ENCODE data around the gene PRKCE.
A peak's percentile ranks its signal among the peaks of the same experiment; 100 is the strongest.

The PRKCE gene

GRCh38 chr2:45623098-45623497 lies 28.4 kb upstream of the PRKCE start:
- no peak overlapping the region for H3K4me3 Mint-ChIP-seq
- no peaks in the 10 kb centered on the region for H3K9me3 Mint-ChIP-seq
- H3K36me3 Mint-ChIP-seq, result no peaks in the 10 kb centered on the region
- DNase-seq (ENCODE audit: low spot score in 2 of 2) (no peak), ATAC-seq (no peak)
- H3K4me1 Mint-ChIP-seq, result no peaks in the 10 kb centered on the region
- no peak overlapping the region for H3K27ac Mint-ChIP-seq

DNA sequence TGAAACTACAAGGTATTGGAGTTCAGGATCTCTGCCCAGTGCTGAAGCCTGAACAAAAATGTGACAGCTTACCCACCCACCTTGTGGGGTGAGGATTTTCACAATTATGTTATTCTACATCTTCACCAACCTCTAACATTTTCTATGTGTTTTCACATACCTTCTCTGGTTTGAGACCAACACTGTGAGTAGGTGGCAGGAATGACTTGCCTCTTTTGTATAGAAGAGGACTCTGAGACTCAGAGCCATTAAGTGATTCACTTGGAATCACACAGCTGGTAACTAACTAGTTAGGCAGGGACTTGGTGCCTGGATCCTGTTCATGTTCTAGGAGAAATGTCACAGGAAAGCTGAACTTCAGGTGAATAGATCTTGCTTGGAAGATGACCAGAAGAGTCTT lies 25.7 kb upstream of the PRKCE start:
- peak; percentile 64 for ATAC-seq
- no peak for DNase-seq (ENCODE audit: low spot score in 2 of 2)
- H3K4me3 Mint-ChIP-seq, result no peak overlapping the region
- H3K36me3 Mint-ChIP-seq, result no peaks in the 10 kb centered on the region
- H3K27ac Mint-ChIP-seq, result no peak overlapping the region
- H3K4me1 Mint-ChIP-seq, result no peaks in the 10 kb centered on the region
- H3K9me3 Mint-ChIP-seq, result no peaks in the 10 kb centered on the region

DNA sequence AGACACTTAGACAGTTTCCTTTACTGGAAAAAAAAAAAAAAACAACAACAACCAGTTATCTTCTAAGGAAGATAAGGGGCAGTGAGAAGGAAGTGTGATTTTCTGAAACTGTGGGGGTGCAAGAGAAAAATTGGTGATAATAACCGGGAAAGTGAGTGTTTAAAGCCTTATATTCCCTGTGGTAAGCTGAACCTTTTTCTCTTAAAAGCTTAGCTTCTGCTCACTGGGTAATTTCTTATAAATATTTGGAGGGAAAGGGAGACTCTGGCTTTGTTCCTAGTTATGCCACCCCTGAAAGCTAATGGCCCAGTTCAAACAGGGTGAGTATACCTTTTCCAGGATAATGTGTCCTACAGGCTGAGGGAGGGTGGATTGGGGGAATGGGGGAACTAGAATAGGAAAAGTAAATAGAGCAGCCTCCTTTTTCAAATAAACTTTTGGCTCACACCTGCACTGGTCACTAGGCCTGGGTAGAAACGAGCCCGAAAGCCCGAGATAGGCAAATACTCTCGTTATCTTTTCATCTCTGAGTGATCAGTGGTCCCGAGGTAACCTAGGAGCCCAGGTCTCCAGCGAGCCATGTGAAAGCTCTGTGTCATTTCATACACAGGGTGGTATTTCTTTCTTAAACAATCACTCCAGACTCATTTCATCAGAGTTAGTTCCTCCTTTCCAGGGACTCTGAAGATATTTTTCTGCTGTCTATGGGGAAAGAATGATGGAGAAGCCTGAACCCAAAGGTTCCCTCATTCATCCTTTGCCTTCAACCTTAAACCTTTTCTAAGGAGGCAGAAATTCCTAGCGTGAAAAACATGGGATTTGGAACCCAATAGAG lies 24.9 kb upstream of the PRKCE start:
- Mint-ChIP-seq H3K4me3 (no peak overlapping the region), H3K27ac (no peak overlapping the region), H3K9me3 (no peaks in the 10 kb centered on the region), H3K36me3 (no peaks in the 10 kb centered on the region), H3K4me1 (no peaks in the 10 kb centered on the region)
- DNase-seq (ENCODE audit: low spot score in 2 of 2), result no peak
- no peak for ATAC-seq

GRCh38 chr2:45627911-45628310 lies 23.6 kb upstream of the PRKCE start:
- DNase-seq (ENCODE audit: low spot score in 2 of 2) (no peak), ATAC-seq (no peak)
- Mint-ChIP-seq H3K9me3 (no peaks in the 10 kb centered on the region), H3K27ac (no peak overlapping the region), H3K36me3 (no peaks in the 10 kb centered on the region), H3K4me3 (no peak overlapping the region), H3K4me1 (no peaks in the 10 kb centered on the region)

DNA sequence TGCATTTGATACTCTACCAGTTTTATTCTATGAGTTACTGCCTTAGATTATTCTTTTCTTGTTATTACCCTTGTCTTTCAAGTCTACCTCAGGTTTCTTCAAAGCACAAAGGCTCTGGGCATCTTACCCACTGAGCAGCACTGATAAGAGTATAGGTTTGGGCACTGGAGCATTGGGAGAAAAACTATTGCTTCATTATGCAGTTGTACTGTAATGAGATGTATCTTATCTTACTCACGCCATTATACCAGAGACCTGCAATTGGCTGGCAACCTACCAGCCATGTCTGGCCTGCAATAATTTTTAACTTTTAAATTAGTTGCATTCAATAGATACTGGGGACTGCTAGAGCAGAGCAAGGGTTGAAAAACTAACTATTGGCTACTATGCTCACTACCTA lies 21.5 kb upstream of the PRKCE start:
- H3K9me3 Mint-ChIP-seq, result no peaks in the 10 kb centered on the region
- ATAC-seq, result no peak
- no peaks in the 10 kb centered on the region for H3K4me1 Mint-ChIP-seq
- H3K36me3 Mint-ChIP-seq, result no peaks in the 10 kb centered on the region
- H3K27ac Mint-ChIP-seq, result no peak overlapping the region
- H3K4me3 Mint-ChIP-seq, result no peak overlapping the region
- DNase-seq (ENCODE audit: low spot score in 2 of 2), result no peak

GRCh38 chr2:45631319-45631718 lies 20.2 kb upstream of the PRKCE start:
- Mint-ChIP-seq H3K9me3 (no peaks in the 10 kb centered on the region), H3K4me1 (no peaks in the 10 kb centered on the region), H3K27ac (no peak overlapping the region), H3K4me3 (no peak overlapping the region), H3K36me3 (no peaks in the 10 kb centered on the region)
- ATAC-seq (no peak), DNase-seq (ENCODE audit: low spot score in 2 of 2) (no peak)

DNA sequence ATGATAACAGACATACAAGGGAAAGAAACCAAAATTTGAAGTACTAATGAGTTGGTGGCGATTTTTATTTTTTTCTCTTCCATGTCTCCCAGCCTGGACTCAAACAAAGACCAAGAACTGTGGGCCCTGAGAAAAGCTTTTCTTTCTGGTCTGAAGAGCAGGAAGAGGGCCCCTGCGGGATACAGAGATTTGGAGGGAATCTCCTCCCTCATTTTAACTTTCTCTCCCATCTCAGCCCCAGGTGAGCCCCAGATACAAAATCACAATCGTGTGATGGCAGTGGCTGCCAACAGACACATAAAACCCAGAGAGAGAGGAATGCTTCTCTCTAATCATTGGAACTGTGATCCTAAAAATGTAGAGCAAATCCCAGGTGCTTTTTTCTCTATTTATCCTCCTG lies 19.5 kb upstream of the PRKCE start:
- Mint-ChIP-seq H3K27ac (no peak overlapping the region), H3K4me3 (no peak overlapping the region), H3K36me3 (no peaks in the 10 kb centered on the region), H3K9me3 (no peaks in the 10 kb centered on the region), H3K4me1 (no peaks in the 10 kb centered on the region)
- no peak for ATAC-seq
- no peak for DNase-seq (ENCODE audit: low spot score in 2 of 2)

- Mint-ChIP-seq H3K36me3 (no peaks in the 10 kb centered on the region), H3K27ac (no peak overlapping the region), H3K9me3 (no peaks in the 10 kb centered on the region), H3K4me3 (no peak overlapping the region), H3K4me1 (peaks cover 8% of the 10 kb centered on the region)
- ATAC-seq, result no peak
- DNase-seq (ENCODE audit: low spot score in 2 of 2), result no peak
These were observed 17.3 kb upstream of the PRKCE start for GRCh38 chr2:45634223-45634622.

DNA sequence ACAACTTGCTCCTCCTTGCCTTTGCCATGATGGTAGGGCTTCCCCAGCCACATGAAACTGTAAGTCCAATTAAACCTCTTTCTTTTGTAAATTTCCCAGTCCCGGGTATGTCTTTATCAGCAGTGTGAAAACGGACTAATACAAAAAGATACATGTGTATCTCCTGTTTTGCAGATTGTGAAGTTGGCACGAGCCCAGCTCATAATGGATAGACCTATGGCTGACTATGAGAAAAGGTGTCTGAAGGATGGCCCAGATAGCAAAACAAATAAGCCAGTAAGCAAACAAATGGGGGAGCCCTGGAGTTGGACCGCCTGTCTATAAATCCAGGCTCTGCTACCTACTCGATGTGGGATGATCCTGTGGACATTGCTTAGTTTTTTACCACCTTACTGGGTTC lies 15.5 kb upstream of the PRKCE start:
- Mint-ChIP-seq H3K27ac (no peak overlapping the region), H3K9me3 (no peaks in the 10 kb centered on the region), H3K4me1 (peaks cover 8% of the 10 kb centered on the region), H3K4me3 (no peak overlapping the region), H3K36me3 (no peaks in the 10 kb centered on the region)
- ATAC-seq (no peak), DNase-seq (ENCODE audit: low spot score in 2 of 2) (no peak)

DNA sequence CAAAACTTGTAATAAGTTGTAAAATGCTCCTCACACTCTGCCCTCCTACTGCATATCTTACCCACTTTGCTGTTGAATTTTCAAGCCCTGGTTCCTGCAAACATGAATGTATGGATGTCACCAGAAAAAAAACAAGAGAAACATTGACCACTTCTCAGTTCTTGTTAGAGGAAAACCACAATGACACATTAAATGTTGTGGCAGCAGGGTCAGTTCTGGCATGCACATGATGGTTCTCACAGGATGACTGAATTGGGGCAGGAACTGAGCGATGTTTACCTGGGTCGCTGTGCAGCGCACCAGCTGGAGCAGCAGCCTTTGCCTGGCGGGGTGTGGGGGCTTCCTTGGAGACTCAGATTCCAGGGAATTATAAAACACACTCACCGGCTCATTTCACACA lies 14.0 kb upstream of the PRKCE start:
- no peaks in the 10 kb centered on the region for H3K9me3 Mint-ChIP-seq
- no peaks in the 10 kb centered on the region for H3K36me3 Mint-ChIP-seq
- no peak overlapping the region for H3K27ac Mint-ChIP-seq
- ATAC-seq (peak; percentile 83), DNase-seq (ENCODE audit: low spot score in 2 of 2) (no peak)
- peaks cover 8% of the 10 kb centered on the region for H3K4me1 Mint-ChIP-seq
- H3K4me3 Mint-ChIP-seq, result no peak overlapping the region

DNA sequence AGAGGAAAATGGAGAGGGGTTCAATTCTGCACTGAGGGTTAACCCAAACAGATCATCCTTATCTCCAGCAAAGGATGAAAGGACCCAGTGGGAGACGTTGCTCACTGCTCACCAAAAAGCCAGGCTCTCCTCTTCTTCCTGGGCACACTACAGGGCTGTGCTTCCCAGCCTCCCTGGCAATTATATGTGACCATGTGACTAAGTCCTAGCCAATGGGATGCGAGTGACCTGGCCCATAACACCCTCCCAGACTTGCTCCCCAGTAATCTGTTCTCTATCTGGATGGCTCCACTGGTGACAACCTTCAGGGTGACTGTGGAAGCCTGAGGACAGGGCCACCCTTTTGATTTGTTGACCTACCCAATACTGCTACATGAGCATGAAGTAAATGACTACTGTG lies 10.9 kb upstream of the PRKCE start:
- ATAC-seq (no peak), DNase-seq (ENCODE audit: low spot score in 2 of 2) (no peak)
- H3K4me3 Mint-ChIP-seq, result no peak overlapping the region
- H3K36me3 Mint-ChIP-seq, result no peaks in the 10 kb centered on the region
- no peaks in the 10 kb centered on the region for H3K9me3 Mint-ChIP-seq
- no peak overlapping the region for H3K27ac Mint-ChIP-seq
- peaks cover 22% of the 10 kb centered on the region for H3K4me1 Mint-ChIP-seq

GRCh38 chr2:45643095-45643494 lies 8.4 kb upstream of the PRKCE start:
- DNase-seq (ENCODE audit: low spot score in 2 of 2), result no peak
- peak overlapping the region; percentile 74 for H3K4me3 Mint-ChIP-seq
- H3K9me3 Mint-ChIP-seq, result no peaks in the 10 kb centered on the region
- H3K27ac Mint-ChIP-seq, result peak overlapping the region; percentile 75
- ATAC-seq, result no peak
- H3K4me1 Mint-ChIP-seq, result peaks cover 14% of the 10 kb centered on the region
- H3K36me3 Mint-ChIP-seq, result no peaks in the 10 kb centered on the region

DNA sequence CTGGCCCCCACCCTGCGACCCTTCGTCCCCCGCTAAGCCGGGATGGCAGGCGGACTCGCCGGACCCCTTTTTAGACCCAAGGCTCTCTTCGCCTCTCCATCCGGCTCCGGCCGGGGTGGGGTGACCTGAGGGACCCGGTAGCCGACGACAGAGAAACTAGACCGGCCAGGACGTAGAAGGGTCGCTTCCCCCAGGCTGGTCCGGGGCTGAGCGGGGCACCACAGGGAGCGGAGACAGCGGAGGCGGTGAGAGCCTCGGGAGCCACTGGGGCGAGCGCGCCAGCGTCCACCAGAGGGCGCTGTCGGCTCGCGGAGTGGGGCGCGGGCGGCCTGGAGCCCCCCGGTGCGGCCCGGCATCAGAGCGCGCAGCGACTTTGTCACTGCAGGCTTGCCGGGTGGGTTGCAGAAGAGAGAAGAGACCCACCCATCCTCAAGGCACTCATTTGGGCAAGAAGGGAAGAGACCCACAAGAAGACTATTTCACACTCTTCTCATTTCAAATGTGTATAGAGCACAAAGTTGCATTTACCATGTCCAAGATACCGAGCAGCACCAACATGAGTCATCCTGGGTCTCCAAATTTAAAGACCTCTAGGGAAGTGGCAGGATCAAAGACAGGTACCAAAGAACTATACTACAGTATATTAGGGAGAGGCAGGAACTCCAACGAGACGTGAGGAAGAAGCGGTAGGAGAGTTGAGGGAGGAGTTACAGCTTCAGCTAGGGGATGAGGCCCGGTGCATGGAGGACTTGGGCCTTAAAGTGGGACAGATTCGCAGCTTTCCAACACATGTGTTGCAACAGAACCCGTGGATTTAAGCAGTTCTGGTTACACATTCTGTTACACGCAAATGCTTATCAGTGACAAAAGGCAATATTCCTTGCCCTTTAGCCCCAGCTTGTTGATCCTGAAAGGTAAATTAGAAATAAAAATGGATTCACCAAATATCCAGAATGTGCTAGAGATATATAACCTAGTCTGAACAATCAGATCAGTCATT lies 7.6 kb upstream of the PRKCE start:
- DNase-seq (ENCODE audit: low spot score in 2 of 2) (peak; percentile 81 to 85), ATAC-seq (peak; percentile 93)
- H3K36me3 Mint-ChIP-seq, result no peaks in the 10 kb centered on the region
- H3K9me3 Mint-ChIP-seq, result no peaks in the 10 kb centered on the region
- peak overlapping the region; percentile 75 for H3K27ac Mint-ChIP-seq
- peak overlapping the region; percentile 74 for H3K4me3 Mint-ChIP-seq
- peaks cover 14% of the 10 kb centered on the region for H3K4me1 Mint-ChIP-seq

GRCh38 chr2:45646289-45646688 lies 5.2 kb upstream of the PRKCE start:
- peaks cover 14% of the 10 kb centered on the region for H3K4me1 Mint-ChIP-seq
- H3K4me3 Mint-ChIP-seq, result no peak overlapping the region
- no peak overlapping the region for H3K27ac Mint-ChIP-seq
- H3K9me3 Mint-ChIP-seq, result no peaks in the 10 kb centered on the region
- DNase-seq (ENCODE audit: low spot score in 2 of 2) (no peak), ATAC-seq (no peak)
- peaks cover 7% of the 10 kb centered on the region for H3K36me3 Mint-ChIP-seq

GRCh38 chr2:45647356-45647755 lies 4.1 kb upstream of the PRKCE start:
- DNase-seq (ENCODE audit: low spot score in 2 of 2) (no peak), ATAC-seq (no peak)
- Mint-ChIP-seq H3K4me1 (peaks cover 20% of the 10 kb centered on the region), H3K4me3 (no peak overlapping the region), H3K9me3 (no peaks in the 10 kb centered on the region), H3K27ac (no peak overlapping the region), H3K36me3 (peaks cover 7% of the 10 kb centered on the region)
